GM11168 (cell line): ENCODE data around the gene NYNRIN.
"Not testable (repeated sequence)": the region's sequence is repeated elsewhere in the genome, so short reads cannot be mapped to it uniquely, and the experiment has no call there.

ENCODE experiments used
- in situ Hi-C: fragments of 300-500 bp; cut with MboI; formaldehyde crosslinking; loops from one replicate; pipeline ENCODE4 v1.12.0; 2022; ENCODE audit warnings: low sequenced_read_pairs; ENCODE audit not compliant: unreplicated experiment

The NYNRIN gene

GRCh38 chr14:24368562-24369252, 30.1 kb upstream of the NYNRIN start:
- in situ Hi-C loops, result loop anchor here (10.0 kb wide), 1 partner anchor 66 kb away; no protein-coding TSS in a partner anchor

GRCh38 chr14:24369463-24369862, 29.3 kb upstream of the NYNRIN start:
- in situ Hi-C loops, result loop anchor here (10.0 kb wide), 1 partner anchor 65 kb away; no protein-coding TSS in a partner anchor

- in situ Hi-C loops, result loop anchor here (10.0 kb wide), 1 partner anchor 65 kb away; no protein-coding TSS in a partner anchor
These were observed 28.7 kb upstream of the NYNRIN start for GRCh38 chr14:24369907-24370687.

- in situ Hi-C loops, result no loop called here
These were observed 28.1 kb upstream of the NYNRIN start for GRCh38 chr14:24370748-24371147.

- in situ Hi-C loops, result not testable (repeated sequence)
These were observed 27.2 kb upstream of the NYNRIN start for GRCh38 chr14:24371605-24372004.

- in situ Hi-C loops, result no loop called here
These were observed 25.9 kb upstream of the NYNRIN start for GRCh38 chr14:24372701-24373416.

GRCh38 chr14:24376448-24377070, 22.2 kb upstream of the NYNRIN start:
- in situ Hi-C loops, result no loop called here

- in situ Hi-C loops, result no loop called here
These were observed 21.7 kb upstream of the NYNRIN start for GRCh38 chr14:24377126-24377525.

- in situ Hi-C loops, result no loop called here
These were observed 21.1 kb upstream of the NYNRIN start for GRCh38 chr14:24377657-24378056.

GRCh38 chr14:24378327-24378726, 20.5 kb upstream of the NYNRIN start:
- in situ Hi-C loops, result no loop called here

GRCh38 chr14:24378981-24379906, 19.6 kb upstream of the NYNRIN start:
- in situ Hi-C loops, result no loop called here

GRCh38 chr14:24379907-24380730, 18.7 kb upstream of the NYNRIN start:
- in situ Hi-C loops, result no loop called here

GRCh38 chr14:24381363-24382063, 17.3 kb upstream of the NYNRIN start:
- in situ Hi-C loops, result no loop called here

GRCh38 chr14:24382064-24382371, 16.8 kb upstream of the NYNRIN start:
- in situ Hi-C loops, result no loop called here

GRCh38 chr14:24384169-24384568, 14.6 kb upstream of the NYNRIN start:
- in situ Hi-C loops, result no loop called here

GRCh38 chr14:24385524-24385923, 13.3 kb upstream of the NYNRIN start:
- in situ Hi-C loops, result no loop called here

GRCh38 chr14:24387009-24387345, 11.8 kb upstream of the NYNRIN start:
- in situ Hi-C loops, result no loop called here

GRCh38 chr14:24387579-24387978, 11.2 kb upstream of the NYNRIN start:
- in situ Hi-C loops, result not testable (repeated sequence)
